ENCODE results near the gene LIPT1. TPM values are rescaled to one million over a fixed set of nuclear protein-coding genes. Genes with fewer than 3 reads are reported as not detected.

Gene LIPT1
- total RNA-seq, 2 experiments from 2014 or later, result 7.5 to 7.9 TPM

- H3K9me3 Mint-ChIP-seq (ENCODE audit: insufficient read depth), result peaks cover 14% of the 10 kb centered on the region
- POLR2A ChIA-PET, result no interaction called here
- ATAC-seq (no peak), DNase-seq (no peak)
- CTCF ChIA-PET, result interaction anchor here (1.5 kb wide), 1 partner anchor 11 kb away, joined by 3 read pairs; no protein-coding TSS in a partner anchor
- H3K27me3 Mint-ChIP-seq (ENCODE audit: low read depth), result no peaks in the 10 kb centered on the region
- peaks cover 3% of the 10 kb centered on the region for H3K4me1 Mint-ChIP-seq (ENCODE audit: low read depth)
- peaks cover 14% of the 10 kb centered on the region for H3K36me3 Mint-ChIP-seq (ENCODE audit: low read depth)
- H3K27ac Mint-ChIP-seq, result no peak overlapping the region
- no peak overlapping the region for H3K4me3 Mint-ChIP-seq
These were observed 47.4 kb downstream of the LIPT1 start for GRCh38 chr2:99201959-99202678.

DNA sequence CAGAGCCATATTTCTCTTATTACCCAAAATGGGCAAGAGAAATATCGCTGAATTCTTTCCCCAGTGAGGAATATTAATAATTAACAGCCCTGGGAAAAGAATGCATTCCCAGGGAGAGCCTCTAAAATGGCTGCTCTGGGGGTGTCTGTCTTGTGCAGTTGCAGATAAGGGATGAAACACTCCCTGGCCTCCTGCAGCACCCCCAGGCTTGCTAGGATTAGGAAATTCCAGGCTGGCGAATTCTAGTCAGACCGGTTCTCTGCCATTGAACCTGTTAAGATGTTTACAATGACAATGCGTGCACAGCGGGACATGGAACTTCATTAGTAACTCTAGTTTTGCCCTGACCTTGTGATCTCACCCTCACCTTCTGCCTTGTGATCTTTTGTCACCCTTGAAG is 50.7 kb downstream of the LIPT1 start:
- peaks cover 19% of the 10 kb centered on the region for H3K9me3 Mint-ChIP-seq (ENCODE audit: insufficient read depth)
- DNase-seq (no peak), ATAC-seq (no peak)
- peaks cover 4% of the 10 kb centered on the region for H3K4me1 Mint-ChIP-seq (ENCODE audit: low read depth)
- no peak overlapping the region for H3K27ac Mint-ChIP-seq
- H3K4me3 Mint-ChIP-seq, result no peak overlapping the region
- H3K27me3 Mint-ChIP-seq (ENCODE audit: low read depth), result no peaks in the 10 kb centered on the region
- peaks cover 19% of the 10 kb centered on the region for H3K36me3 Mint-ChIP-seq (ENCODE audit: low read depth)
- ChIA-PET POLR2A (no interaction called here), CTCF (no interaction called here)

Other genes starting within 250 kb of the LIPT1 start
- gene CRACDL, start 218.7 kb upstream of the LIPT1 start, total RNA-seq, result under 1 TPM; 0.18 to 0.97 TPM
- gene C2orf15, start 13.3 kb upstream of the LIPT1 start, total RNA-seq, result under 1 TPM; 0.37 to 0.86 TPM
- gene TSGA10, start within 50 bp of the LIPT1 start, total RNA-seq, result 1 to 10 TPM; 6.0 to 6.9 TPM
- 10 to 100 TPM; 51.3 to 53.3 TPM for gene MITD1, start 26.1 kb downstream of the LIPT1 start, total RNA-seq
- gene MRPL30, start 26.2 kb downstream of the LIPT1 start, total RNA-seq, result 10 to 100 TPM; 23.3 to 24.4 TPM
- not detected for gene LYG2, start 100.7 kb downstream of the LIPT1 start, total RNA-seq
- gene LYG1, start 146.2 kb downstream of the LIPT1 start, total RNA-seq, result 1 to 10 TPM; 1.4 to 1.6 TPM
- gene TXNDC9, start 181.4 kb downstream of the LIPT1 start, total RNA-seq, result 10 to 100 TPM; 34.7 to 38.3 TPM
- gene EIF5B, start 182.4 kb downstream of the LIPT1 start, total RNA-seq, result 10 to 100 TPM; 47.5 TPM

Measured in activated CD8-positive, alpha-beta T cell treated with anti-CD3 and anti-CD28 coated beads, Interleukin-2, amount 10 ng/mL, durations not matched to agents 7 days and 5 days (primary cell).